Heart left ventricle (tissue), 16 donors: Measurements from ENCODE around the gene IGHMBP2. TPM values are rescaled to one million over a fixed set of nuclear protein-coding genes. Genes with fewer than 3 reads are reported as not detected.

ENCODE experiments used
- ATAC-seq, 4 donors: fragments of 200-7000 bp; cut with Tn5 transposase; one replicate each; pipeline ENCODE4 v1.9.1; 2020 to 2022; ENCODE audit warnings: moderate library complexity in 4 of 4, mild to moderate bottlenecking in 3 of 4, moderate number of reproducible peaks in 1 of 4
- DNase-seq, 5 donors: peaks; one replicate each; pipeline ENCODE4 v3.0.0-alpha.2; 2020
- H3K27ac ChIP-seq, 12 donors: fragments of 200-600 bp; sonication (generic) in 4 of 12; one replicate each; pipeline versions ENCODE4 v1.5.0 to v1.8.0; 2016 to 2022; ENCODE audit warnings: mild to moderate bottlenecking in 2 of 12
- H3K27me3 ChIP-seq, 9 donors: fragments of 200-600 bp; sonication (generic) in 2 of 9; one replicate each; pipeline versions ENCODE4 v1.5.1 to v1.8.0; 2016 to 2022; ENCODE audit warnings: mild to moderate bottlenecking in 3 of 9
- H3K36me3 ChIP-seq, 9 donors: fragments of 200-600 bp; sonication (generic) in 2 of 9; one replicate each; pipeline versions ENCODE4 v1.5.0 to v1.8.0; 2018 to 2022; ENCODE audit warnings: mild to moderate bottlenecking in 2 of 9
- H3K4me1 ChIP-seq, 12 donors: fragments of 200-600 bp; sonication (generic) in 4 of 12; one replicate each; pipeline versions ENCODE4 v1.5.0 to v1.8.0; 2016 to 2022; ENCODE audit warnings: mild to moderate bottlenecking in 3 of 12
- H3K4me3 ChIP-seq, 12 donors: fragments of 200-600 bp; sonication (generic) in 4 of 12; one replicate each; pipeline versions ENCODE4 v1.5.0 to v1.8.0; 2017 to 2022; ENCODE audit warnings: mild to moderate bottlenecking in 9 of 12, moderate library complexity in 4 of 12
- H3K9me3 ChIP-seq, 12 donors: fragments of 200-600 bp; sonication (generic) in 4 of 12; one replicate each; pipeline versions ENCODE4 v1.5.0 to v1.8.0; 2016 to 2022; ENCODE audit warnings: mild to moderate bottlenecking in 1 of 12
- POLR2A ChIP-seq, 2 donors: fragments of 450-650 bp; IDR thresholded peaks; one replicate each; pipeline ENCODE4 v1.6.1; 2017; ENCODE audit warnings: antibody characterized with exemption in 2 of 2, mild to moderate bottlenecking in 2 of 2, moderate library complexity in 2 of 2
- WGBS, 4 donors: extraction: QIAGEN DNeasy Blood & Tissue Kit in 2 of 4; methylation state at CpG; one replicate each; pipeline versions ENCODE4 v1.1.5 to v1.1.7; 2013 to 2018; 5-methylcytosine and 5-hydroxymethylcytosine counted together
- intact Hi-C, 10 donors: fragments of 100-400 bp; cut with DNase I; formaldehyde crosslinking; loops; one replicate each; pipeline versions ENCODE4 v1.11.1 to v1.14.2; 2022
- polyA plus RNA-seq, 2 donors: library from polyadenylated mRNA; stranded (reverse); fragments of 200-250 nt; gene quantifications; one replicate each; pipeline ENCODE4 v1.2.3, GENCODE V29; 2013
- total RNA-seq, 9 donors: library from RNA; depleted of rRNA in 2 of 9; stranded (reverse); fragments of >200 nt in 2 of 9; fragmentation: NEBNext Ultra II Directional in 3 of 9; extraction: Animal tissue kit (Norgen Biotek cat#: 25700) in 3 of 9; gene quantifications; one replicate each; pipeline versions ENCODE4 v1.1.0 to v1.2.4, GENCODE V29; 2016 to 2023
- TF ChIP-seq, protein P1 (sequence below), 12 donors: fragments of 200-600 bp; sonication (generic) in 4 of 12; IDR thresholded peaks; one replicate each; pipeline versions ENCODE4 v1.5.0 to v1.8.0; 2018 to 2022; ENCODE audit warnings: antibody characterized with exemption in 12 of 12, mild to moderate bottlenecking in 5 of 12
- donor health status: ischemic (EF 13 %, LVEDD 7.1; RV severe dilation, severe dysfunction).
- donor health status: healthy with polysubstance abuse.
- donor health status: DM: no; HTN: yes; CAD: no.
- donor health status: DM: no; HTN: no; CAD: no.
- donor health status: ischemic (EF 25% LVEDD 6.9; RV normal size, moderate dysfunction).
- donor health status: ischemic (EF 25% LVEDD 5.7; RV mildly dilated, moderate dysfunction).
- donor health status: healthy.
- donor health status: DM: yes; HTN: yes; CAD: no.
- donor health status: ischemic (EF 35%, LVEDD 5.7; RV mildly dilated, moderate dysfunction).
- donor health status: nonischemic (EF 11% LVEDD 7.7; RV severe dilation, severe dysfunction).
- donor health status: DM: yes; HTN: yes; CAD: no.
- donor health status: PGD.
- donor health status: ischemic (EF 29% LVEDD 5.4; RV normal size, mild dysfunction).
- donor health status: nonischemic (EF 23%, LVEDD 6.1; RV moderate dilation, normal function).

The IGHMBP2 gene
- total and polyA plus RNA-seq, 11 donors, result 8.3 to 18.9 (median 12.6) TPM

DNA sequence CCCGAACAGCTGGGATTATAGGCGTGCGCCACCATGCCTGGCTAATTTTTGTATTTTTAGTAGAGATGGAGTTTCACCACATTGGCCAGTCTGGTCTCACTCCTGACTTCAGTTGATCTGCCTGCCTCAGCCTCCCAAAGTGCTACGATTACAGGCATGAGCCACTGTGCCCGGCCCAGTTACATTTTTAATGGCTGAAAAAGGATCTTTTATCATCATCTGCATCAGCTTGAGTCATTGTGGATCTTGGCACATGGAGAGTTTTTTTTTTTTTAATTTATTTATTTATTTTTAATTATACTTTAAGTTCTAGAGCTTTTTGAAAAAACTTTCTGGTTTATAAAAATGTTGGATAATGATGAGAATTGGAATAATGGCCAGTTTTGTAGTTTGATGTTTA lies 8.6 kb downstream of the IGHMBP2 start:
- no peaks in the 10 kb centered on the region for H3K9me3 ChIP-seq
- DNase-seq (no peak), ATAC-seq (no peak)
- intact Hi-C loops, result no loop called here
- TF ChIP-seq, protein P1, sequence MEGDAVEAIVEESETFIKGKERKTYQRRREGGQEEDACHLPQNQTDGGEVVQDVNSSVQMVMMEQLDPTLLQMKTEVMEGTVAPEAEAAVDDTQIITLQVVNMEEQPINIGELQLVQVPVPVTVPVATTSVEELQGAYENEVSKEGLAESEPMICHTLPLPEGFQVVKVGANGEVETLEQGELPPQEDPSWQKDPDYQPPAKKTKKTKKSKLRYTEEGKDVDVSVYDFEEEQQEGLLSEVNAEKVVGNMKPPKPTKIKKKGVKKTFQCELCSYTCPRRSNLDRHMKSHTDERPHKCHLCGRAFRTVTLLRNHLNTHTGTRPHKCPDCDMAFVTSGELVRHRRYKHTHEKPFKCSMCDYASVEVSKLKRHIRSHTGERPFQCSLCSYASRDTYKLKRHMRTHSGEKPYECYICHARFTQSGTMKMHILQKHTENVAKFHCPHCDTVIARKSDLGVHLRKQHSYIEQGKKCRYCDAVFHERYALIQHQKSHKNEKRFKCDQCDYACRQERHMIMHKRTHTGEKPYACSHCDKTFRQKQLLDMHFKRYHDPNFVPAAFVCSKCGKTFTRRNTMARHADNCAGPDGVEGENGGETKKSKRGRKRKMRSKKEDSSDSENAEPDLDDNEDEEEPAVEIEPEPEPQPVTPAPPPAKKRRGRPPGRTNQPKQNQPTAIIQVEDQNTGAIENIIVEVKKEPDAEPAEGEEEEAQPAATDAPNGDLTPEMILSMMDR (IDR thresholded peaks at IDR 0.05), result no peak
- no peak for TF ChIP-seq POLR2A (IDR thresholded peaks at IDR 0.05)
- peaks cover 0 to 8% (median 0%) of the 10 kb centered on the region in 12 donors for H3K4me1 ChIP-seq
- no peaks in the 10 kb centered on the region for H3K27me3 ChIP-seq
- WGBS, 4 donors, result 86 to 97% (median 92%) methylated on average over 5 of the region's 5 CpGs
- H3K27ac ChIP-seq, result no peak overlapping the region
- H3K36me3 ChIP-seq, result peaks cover 0 to 99% (median 97%) of the 10 kb centered on the region in 9 donors
- no peak overlapping the region for H3K4me3 ChIP-seq

DNA sequence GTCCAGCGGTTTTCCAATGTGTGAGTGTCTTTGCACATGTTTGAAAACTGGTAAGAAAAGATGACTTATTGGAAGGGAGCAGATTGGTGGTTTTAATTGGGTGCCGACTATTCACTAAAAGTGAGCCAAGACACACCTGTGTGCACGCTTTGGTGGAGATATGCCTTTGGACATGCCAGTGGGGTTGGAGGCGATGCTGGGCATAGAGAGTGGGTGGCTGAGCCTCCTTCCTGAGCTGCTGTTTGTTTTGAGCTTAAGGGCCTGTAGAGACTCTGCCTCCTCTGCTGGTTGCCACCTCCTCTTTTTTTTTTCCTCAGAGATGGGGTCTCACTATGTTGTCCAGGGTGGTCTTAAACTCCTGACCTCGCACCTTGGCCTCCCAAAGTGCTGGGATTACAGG lies 9.5 kb downstream of the IGHMBP2 start:
- Histone ChIP-seq H3K9me3 (no peaks in the 10 kb centered on the region), H3K27ac (no peak overlapping the region), H3K4me1 (peaks cover 0 to 8% (median 0%) of the 10 kb centered on the region in 12 donors), H3K36me3 (peaks cover 0 to 99% (median 97%) of the 10 kb centered on the region in 9 donors), H3K4me3 (no peak overlapping the region), H3K27me3 (no peaks in the 10 kb centered on the region)
- WGBS, 4 donors, result 87 to 95% (median 92%) methylated on average over 5 of the region's 5 CpGs
- no peak for ATAC-seq
- DNase-seq, result peak in 1 of 5 donors; percentile 8
- intact Hi-C loops, result no loop called here
- TF ChIP-seq POLR2A (IDR thresholded peaks at IDR 0.05), result no peak
- TF ChIP-seq, protein P1 (IDR thresholded peaks at IDR 0.05), result no peak

DNA sequence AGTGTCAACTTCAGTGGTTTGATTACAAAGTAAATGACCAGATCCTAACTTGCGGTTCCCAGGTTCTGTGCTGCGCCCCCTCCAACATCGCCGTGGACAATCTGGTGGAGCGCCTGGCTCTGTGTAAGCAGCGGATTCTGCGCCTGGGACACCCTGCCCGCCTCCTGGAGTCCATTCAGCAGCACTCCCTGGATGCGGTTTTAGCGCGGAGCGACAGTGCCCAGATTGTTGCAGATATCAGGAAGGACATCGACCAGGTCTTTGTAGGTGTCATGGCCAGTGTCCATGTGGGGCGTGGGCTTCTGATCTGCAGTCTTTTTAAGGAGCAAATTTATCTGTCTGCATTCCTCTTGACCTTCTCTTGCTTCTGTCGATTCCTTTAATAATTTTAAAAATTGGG lies 11.1 kb downstream of the IGHMBP2 start:
- DNase-seq (peak in 1 of 5 donors; percentile 20), ATAC-seq (no peak)
- H3K4me3 ChIP-seq, result no peak overlapping the region
- no peaks in the 10 kb centered on the region for H3K9me3 ChIP-seq
- no peak for TF ChIP-seq POLR2A (IDR thresholded peaks at IDR 0.05)
- TF ChIP-seq, protein P1 (IDR thresholded peaks at IDR 0.05), result no peak
- H3K27me3 ChIP-seq, result no peaks in the 10 kb centered on the region
- H3K36me3 ChIP-seq, result peaks cover 0 to 100% (median 96%) of the 10 kb centered on the region in 9 donors
- intact Hi-C loops, result no loop called here
- WGBS, 4 donors, result 92 to 97% (median 97%) methylated on average over 13 to 15 of the region's 15 CpGs
- H3K4me1 ChIP-seq, result no peaks in the 10 kb centered on the region
- no peak overlapping the region for H3K27ac ChIP-seq

DNA sequence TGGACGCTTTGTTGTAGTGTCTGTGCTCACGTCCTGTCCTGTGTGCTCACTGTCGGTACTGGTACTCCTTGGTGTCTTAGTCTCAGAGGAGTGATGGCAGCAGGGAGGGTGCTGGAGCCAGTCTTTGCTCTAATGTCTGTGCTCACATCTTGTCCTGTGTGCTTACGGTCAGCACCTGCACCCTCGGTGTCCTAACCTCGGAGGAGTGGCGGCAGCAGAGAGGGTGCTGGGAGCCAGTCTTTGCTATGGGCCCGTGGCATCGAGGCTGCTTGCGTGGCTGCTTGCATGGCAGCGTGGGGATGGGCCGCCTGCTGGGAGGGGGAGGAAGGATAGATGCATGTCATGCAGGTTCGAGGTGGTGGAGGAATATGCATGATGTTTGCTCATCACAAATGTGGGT lies 12.7 kb downstream of the IGHMBP2 start:
- WGBS, 4 donors, result 88 to 94% (median 93%) methylated on average over 13 of the region's 13 CpGs
- ATAC-seq (no peak), DNase-seq (peak in 1 of 5 donors; percentile 56)
- Histone ChIP-seq H3K4me1 (no peaks in the 10 kb centered on the region), H3K9me3 (no peaks in the 10 kb centered on the region), H3K27ac (no peak overlapping the region), H3K27me3 (no peaks in the 10 kb centered on the region), H3K4me3 (no peak overlapping the region), H3K36me3 (peaks cover 0 to 100% (median 94%) of the 10 kb centered on the region in 9 donors)
- TF ChIP-seq, protein P1 (IDR thresholded peaks at IDR 0.05), result no peak
- no peak for TF ChIP-seq POLR2A (IDR thresholded peaks at IDR 0.05)
- intact Hi-C loops, result no loop called here
